DLD1 (cell line): Measurements from ENCODE around the gene PRIM2.
"Not testable (repeated sequence)": the region's sequence is repeated elsewhere in the genome, so short reads cannot be mapped to it uniquely, and the experiment has no call there.

ENCODE experiments used
- in situ Hi-C: cut with HindIII; loops from 2 replicates; pipeline ENCODE4 v1.10.0; 2017; ENCODE audit warnings: low sequenced_read_pairs

Gene PRIM2

GRCh38 chr6:57491795-57492194, 174.4 kb downstream of the PRIM2 start:
- in situ Hi-C loops: not testable (repeated sequence)

GRCh38 chr6:57496251-57496650, 178.8 kb downstream of the PRIM2 start:
- in situ Hi-C loops: not testable (repeated sequence)

DNA sequence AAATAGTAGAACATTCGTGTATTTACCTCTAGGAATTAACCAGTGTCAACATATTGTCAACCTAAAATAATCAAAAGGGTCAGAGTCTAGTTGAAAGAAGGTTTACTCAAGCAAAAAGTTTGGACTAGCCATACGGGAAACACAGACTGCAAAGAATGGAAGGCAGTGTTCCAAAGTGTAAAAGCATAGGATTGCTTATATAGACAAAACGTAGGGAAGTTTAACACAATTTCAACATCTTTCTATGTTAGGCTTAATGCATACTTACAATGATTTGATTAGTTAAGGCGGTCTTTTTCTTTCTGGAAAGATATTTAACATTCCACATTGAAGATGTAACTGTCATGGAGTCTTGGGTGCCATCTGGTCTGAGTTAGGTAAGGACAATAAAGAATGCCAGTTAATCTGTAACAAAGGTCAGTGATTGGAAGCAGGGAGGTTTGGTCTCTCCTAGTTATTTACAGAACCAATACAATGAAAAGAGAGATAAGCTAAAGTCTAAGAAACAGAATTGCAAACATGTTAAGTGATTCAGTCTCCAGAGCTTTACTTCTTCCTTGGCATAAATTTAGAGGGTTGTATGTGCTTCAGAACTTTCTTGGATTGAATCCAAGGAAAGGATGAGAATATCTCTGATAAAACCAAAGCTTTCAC, 183.1 kb downstream of the PRIM2 start:
- in situ Hi-C loops: not testable (repeated sequence)

GRCh38 chr6:57502387-57502786, 185.0 kb downstream of the PRIM2 start:
- in situ Hi-C loops: not testable (repeated sequence)

GRCh38 chr6:57505251-57505650, 187.8 kb downstream of the PRIM2 start:
- in situ Hi-C loops: not testable (repeated sequence)

- in situ Hi-C loops: not testable (repeated sequence)
These were observed 193.0 kb downstream of the PRIM2 start for GRCh38 chr6:57510390-57510789.

DNA sequence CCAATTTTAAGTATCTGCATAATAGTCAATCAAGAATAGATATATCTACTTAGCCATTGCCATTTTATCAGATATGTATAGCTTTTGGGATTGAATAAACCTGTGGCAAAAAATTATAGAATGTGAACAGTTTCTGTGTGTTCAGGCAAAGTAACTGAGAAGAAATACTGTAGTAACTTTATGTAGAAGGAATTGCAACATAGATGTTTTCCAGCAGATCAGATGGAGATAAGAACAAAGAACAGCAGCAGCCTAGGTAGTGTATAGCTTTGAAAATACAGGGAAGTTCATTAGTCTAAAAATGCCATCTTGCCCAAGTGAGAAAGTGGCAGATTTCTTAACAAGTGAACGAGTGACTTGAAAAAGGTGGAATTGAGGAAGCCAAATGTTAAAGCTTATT, 197.7 kb downstream of the PRIM2 start:
- in situ Hi-C loops: not testable (repeated sequence)

DNA sequence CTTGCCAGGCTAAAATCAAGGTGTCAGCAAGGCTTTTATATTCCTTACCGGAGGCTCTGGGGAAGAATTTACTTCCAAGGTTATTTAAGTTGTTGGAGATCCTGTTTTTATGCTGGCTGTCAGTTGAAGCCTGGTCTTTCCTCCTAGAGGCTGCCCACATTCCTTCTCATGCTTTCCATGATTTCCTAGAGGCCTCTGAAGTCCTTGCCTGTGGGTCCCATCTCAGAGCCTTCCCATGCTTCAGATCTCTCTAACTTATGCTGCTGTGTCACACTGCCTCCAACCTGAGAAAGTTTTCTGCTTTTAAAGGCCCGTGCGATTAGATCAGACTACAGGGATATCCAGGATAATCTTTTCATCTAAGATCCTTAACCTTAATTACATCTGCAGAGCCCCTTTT, 198.4 kb downstream of the PRIM2 start:
- in situ Hi-C loops: not testable (repeated sequence)

DNA sequence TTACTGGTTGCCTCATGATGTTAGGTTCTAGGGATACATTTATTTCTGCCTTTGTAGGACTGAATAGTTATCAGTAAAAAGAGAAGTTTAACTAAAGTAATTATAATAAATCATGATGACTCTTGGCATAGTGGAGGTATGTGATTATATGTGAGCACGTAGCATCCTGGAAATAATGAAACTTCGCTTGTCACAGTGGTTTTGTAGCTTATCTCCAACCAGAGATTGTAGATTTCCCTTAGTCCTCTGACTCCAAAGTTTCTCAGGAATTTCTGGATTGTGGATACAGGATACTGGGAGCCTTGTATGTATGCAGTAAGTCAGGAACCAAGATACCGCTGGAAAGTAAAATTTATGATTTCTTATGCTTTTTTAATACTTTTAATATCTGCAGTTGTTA, 199.3 kb downstream of the PRIM2 start:
- in situ Hi-C loops: not testable (repeated sequence)

DNA sequence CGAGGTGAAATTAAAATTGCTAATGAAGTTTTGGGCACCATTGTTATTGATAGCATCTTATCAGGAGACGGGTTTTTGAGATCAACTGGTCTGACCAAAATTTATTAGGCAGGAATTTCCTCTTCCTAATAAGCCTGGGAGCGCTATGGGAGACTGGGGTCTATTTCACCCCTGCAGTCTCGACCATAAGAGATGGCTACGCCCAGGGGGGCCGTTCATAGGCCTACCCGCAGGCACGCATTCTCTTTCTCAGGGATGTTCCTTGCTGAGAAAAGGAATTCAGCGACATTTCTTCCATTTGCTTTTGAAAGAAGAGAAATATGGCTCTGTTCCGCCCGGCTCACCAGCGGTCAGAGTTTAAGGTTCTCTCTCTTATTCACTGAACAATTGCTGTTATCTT, 201.8 kb downstream of the PRIM2 start:
- in situ Hi-C loops: not testable (repeated sequence)

DNA sequence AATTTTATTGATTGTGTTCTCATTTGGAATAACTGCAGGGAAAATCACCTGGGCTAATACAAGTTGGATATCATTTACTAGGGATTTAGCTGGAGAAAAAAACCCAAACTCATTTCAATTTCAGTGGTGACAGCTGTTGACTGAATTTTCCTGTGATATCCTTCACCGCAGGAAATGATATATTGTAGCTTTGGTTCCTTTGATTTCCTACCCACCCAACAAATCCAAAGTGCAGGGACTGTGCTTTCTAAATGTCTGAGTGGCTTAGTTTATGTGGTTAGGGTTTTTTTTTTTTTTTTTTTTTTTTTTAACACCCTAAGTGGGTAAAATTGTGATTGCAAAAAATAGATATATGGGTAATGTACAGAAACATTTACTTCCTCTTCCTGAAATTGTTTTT, 203.7 kb downstream of the PRIM2 start:
- in situ Hi-C loops: not testable (repeated sequence)

GRCh38 chr6:57523221-57523620, 205.8 kb downstream of the PRIM2 start:
- in situ Hi-C loops: not testable (repeated sequence)

DNA sequence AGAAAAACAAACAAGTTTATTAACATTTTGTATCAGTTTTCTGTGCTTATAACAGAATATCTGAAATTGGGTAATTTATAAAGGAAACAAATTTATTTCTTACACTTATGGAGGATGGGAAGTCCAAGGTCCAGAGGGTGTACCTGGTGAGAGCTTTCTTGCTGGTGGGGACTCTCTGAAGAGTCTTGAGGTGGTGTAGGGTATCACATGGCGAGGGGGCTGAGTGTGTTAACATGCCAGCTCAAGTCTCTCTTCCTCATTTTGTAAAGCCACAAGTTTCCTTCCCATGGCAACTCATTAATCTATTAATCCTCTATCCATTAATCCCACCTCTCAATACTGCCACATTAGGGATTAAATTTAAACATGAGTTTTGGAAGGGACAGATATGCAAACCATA, 212.3 kb downstream of the PRIM2 start:
- in situ Hi-C loops: not testable (repeated sequence)

GRCh38 chr6:57532660-57533059, 215.2 kb downstream of the PRIM2 start:
- in situ Hi-C loops: not testable (repeated sequence)

GRCh38 chr6:57535121-57535520, 217.7 kb downstream of the PRIM2 start:
- in situ Hi-C loops: not testable (repeated sequence)

DNA sequence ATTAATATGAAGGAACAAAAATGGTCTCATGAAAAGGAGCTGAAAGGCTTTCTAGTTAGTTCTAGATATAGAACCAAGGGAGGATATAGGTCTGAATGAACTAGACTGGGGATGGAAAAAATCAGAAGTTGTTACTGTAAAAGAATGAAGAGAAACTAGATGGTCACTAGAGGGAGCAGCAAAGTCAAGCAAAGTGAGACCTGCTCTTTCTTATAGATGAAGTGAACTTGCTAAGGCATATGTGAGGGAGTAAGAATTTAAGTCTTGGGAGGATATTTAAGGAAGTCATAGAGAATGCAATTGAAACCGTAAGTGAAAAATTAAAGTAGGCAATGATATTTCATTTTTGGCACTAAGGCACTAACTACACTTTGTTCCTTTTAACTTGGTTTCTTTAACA, 218.6 kb downstream of the PRIM2 start:
- in situ Hi-C loops: not testable (repeated sequence)

- in situ Hi-C loops: not testable (repeated sequence)
These were observed 220.5 kb downstream of the PRIM2 start for GRCh38 chr6:57537916-57538315.

DNA sequence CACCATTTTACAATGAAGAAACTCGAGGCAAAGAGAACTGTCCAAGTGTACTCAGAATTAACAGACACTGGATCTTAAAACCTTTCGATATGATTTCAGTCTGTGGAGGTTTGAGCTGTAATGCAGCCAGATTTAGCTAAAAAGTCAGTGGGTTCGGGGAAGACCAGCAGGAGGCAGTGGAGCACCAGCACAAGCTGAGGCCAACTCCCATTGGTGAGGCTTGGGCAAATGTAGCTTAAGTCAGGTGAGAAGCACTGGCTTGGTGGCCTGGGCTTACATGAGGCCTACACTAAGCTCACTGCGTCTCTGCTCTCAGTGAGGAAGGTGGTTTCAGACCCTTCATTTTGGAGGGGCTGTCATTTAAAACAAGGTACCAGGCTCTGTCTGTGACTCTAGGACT, 234.5 kb downstream of the PRIM2 start:
- in situ Hi-C loops: not testable (repeated sequence)

GRCh38 chr6:57557855-57558254, 240.4 kb downstream of the PRIM2 start:
- in situ Hi-C loops: not testable (repeated sequence)

DNA sequence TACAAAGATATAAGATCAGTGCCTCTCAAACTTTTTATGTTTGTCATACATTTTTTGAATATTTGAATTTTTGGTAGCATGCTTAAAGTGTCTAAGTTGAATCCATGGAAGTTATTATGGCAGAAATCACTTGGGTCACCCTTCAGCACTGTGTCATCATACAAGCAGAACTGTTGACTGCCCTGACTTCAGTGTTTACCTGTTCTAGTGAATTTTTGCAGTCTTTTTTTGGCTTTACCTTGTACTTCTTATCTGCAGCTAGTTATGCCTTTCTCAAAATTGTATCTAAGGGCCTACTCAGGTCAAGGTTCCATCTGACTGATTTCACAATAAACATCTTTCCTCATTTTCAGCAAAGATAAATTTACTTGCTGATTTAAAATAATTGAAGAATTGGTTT, 241.7 kb downstream of the PRIM2 start:
- in situ Hi-C loops: not testable (repeated sequence)

- in situ Hi-C loops: not testable (repeated sequence)
These were observed 244.8 kb downstream of the PRIM2 start for GRCh38 chr6:57562233-57562632.

GRCh38 chr6:57572119-57572518, 254.7 kb downstream of the PRIM2 start:
- in situ Hi-C loops: not testable (repeated sequence)

DNA sequence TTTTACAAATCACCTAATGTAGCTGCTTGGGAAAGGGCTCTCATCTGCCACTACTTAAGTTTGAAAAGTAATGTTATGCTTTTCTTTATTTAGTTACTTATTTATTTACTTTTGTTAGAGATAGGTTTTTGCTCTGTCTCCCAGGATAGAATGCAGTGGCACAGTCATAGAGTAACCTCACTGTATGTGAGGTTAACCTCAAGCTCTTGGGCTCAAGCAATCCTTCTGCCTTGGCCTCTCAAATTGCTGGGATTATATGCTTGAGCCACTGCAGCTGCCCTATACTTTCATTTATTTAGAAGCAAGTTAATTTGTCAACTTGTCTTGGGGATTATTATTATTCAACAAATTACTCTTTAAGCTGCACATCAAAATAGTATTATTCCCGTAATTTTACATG, 255.4 kb downstream of the PRIM2 start:
- in situ Hi-C loops: not testable (repeated sequence)
